Daoy (cell line): Measurements from ENCODE around the gene PNCK. TPM values are rescaled to one million over a fixed set of nuclear protein-coding genes. Genes with fewer than 3 reads are reported as not detected.

Source experiments
- DNase-seq: peaks from one replicate; pipeline ENCODE4 v3.0.0-alpha.2; 2015; ENCODE audit warnings: low read depth
- total RNA-seq: library from RNA; depleted of rRNA; stranded (reverse); fragments of >200 nt; shearing (Covaris generic); gene quantifications from 2 replicates; pipeline ENCODE4 v1.2.3, GENCODE V29; 2014; rRNA removed

Gene PNCK
- total RNA-seq, 1 experiment from 2014 or later: not detected

DNA sequence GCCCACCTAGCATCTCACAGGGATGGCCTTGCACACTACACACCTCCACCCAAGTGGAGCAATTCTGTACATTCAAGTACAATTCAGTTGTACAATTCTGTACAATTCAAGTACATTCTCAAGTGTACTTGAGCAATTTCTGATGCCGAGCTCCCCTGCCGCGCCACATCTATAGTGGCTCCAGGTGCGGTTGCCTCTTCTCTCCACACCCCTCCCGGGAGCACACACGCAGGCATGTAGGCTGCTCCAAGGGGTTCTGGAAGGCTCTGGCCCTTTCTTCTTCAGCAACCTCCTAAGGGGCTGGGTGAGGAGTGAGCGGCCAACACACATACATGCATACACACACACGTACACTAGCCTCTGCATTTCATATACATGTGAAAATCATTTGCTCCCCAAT is 45.5 kb downstream of the PNCK start:
- no peak for DNase-seq

GRCh38 chrX:153627675-153628111 is 45.9 kb downstream of the PNCK start:
- DNase-seq: no peak

DNA sequence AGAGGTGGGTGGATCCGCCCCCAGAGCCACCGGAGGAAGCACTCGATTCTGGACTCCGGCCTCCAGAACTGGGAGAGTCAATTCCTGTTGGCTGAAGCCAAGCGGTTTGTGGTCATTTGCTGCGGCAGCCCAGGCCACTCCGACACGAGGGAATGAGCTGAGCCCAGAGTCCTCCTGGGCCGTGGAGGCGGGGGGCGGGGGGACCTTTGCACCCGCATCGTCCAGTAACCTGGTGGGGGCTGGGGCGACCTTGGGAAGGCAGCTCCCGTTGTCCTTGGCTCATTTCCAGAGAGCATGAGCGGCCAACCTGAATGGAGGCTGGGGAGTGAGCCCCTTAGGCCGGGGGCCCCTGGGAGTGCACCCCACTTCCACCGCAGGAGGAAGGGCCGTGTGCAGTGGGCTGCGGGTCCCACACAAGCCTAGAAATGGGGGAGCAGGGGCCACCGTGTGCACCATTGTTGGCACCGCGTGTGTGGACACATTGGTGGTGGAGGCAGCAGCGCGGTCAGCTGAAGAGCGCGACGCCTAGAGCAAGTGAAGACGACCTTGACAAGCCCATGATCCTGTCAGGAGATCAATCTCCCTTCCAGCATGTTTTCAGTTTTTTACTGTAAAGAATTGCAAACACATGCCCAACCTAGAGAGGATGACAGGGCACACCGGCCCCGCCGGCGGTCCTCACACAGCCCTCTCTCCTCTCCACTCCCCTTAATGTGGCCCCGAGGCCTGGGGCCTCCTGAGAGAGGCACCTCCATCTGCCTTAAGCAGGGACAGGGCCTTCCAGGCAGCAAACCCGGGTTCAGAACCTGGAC is 46.5 kb downstream of the PNCK start:
- no peak for DNase-seq

- DNase-seq: no peak
Measured at GRCh38 chrX:153626025-153626633, 47.5 kb downstream of the PNCK start.

GRCh38 chrX:153625271-153626024 is 48.2 kb downstream of the PNCK start:
- DNase-seq: no peak

DNA sequence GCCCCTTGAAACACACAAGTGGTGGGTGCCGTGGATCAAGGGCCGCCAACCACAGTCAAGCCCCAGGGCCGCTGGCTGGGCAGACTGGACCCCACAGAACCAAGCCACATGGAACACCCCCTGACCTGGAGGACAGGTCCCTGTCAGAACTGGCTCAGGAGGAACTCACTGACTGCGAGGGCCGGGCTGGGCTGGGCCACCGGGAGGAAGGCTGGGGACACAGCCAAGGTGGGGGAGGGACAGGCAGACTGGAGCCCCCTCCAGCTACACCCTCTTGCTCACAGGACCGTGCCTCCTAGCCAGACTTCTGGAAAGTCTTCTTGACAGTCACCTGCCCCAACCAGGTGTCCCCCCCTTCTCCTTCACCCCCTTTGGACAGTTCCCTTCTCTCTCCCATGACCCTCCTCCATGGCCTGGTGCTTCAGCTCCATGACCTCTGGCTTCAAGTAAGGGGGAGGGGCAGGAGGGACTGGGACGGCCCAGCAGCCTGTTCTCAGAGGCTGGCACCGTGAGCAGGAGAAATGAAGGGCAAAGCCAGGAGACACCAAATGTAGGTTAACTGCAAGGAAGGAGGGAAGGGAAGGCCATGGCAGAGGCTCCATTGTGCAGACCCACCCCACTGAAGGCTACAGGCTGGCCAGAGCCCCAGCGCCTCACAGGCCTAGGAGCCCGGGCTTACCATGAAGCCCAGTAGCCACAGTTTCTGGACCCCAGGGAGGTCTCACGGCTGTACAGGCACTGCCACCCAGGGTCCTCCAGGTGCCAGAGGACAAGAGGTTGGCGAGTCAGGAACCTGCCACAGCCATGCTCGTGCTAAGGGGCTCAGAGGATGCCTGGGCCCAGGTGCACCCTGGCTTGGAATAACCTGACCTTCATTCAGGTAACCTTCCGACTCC is 49.2 kb downstream of the PNCK start:
- DNase-seq: no peak

DNA sequence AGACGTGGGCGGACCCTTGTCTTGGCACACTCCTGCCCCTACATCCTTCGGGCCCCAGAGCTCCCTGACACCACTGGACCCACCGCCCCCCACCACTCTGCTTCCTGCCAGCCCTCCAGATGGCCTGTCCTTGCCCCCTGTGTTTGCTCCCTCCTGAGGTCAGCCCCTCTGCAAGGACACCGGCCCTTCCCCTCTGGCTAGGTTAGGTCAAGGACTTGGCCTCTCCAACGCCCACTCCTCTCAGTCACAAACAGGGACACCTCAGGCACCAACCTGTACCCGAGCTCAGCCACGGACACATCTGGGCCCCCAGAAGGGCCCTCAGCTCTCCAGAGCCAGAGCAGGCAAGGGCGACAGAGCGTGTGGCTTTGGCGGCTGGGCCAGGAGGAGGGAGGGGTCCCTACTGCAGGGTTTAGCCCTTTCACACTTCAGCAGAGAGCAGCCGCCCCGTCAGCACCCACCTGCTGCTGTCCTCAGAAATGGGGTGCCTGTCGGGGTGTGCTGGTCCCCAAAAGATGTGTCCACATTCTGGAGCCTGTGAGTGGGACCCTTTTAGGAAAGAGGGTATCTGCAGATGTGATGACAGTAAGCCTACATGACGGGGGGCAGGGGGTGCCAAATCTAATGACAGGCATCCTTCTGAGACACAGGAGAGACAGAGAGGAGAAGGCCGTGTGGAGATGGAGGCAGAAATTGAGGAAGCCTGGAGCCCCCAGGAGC is 50.1 kb downstream of the PNCK start:
- no peak for DNase-seq

DNA sequence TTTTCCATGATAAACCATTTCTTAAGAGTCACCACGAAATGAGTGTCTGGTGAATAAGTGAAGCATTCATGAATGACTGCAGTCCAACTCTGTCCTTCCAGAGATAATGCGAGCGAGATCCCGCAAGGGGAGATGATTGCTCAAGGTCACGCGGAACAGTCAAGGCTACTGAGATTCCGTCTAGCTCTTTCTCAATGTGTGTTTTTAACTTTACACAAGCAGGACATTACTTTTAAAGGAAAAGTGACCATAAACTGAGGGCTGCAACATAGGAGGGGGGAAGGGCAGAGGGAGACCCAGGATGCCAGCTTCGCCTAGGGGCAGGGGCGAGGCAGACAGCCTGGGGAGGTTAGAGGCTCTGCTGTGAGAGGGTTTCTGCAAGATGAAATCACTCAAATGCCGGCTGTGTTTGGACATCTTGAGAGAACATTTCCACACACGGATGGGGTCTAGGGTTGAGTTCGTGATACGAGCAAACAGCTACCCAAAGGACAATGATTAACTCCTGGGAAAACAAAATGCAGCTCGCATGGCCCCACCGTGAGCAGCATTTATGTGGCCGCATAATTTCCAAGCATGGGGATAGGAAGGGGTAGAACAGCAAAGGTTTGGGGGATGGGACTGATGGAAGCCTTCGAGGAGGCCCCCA is 50.8 kb downstream of the PNCK start:
- DNase-seq: no peak

DNA sequence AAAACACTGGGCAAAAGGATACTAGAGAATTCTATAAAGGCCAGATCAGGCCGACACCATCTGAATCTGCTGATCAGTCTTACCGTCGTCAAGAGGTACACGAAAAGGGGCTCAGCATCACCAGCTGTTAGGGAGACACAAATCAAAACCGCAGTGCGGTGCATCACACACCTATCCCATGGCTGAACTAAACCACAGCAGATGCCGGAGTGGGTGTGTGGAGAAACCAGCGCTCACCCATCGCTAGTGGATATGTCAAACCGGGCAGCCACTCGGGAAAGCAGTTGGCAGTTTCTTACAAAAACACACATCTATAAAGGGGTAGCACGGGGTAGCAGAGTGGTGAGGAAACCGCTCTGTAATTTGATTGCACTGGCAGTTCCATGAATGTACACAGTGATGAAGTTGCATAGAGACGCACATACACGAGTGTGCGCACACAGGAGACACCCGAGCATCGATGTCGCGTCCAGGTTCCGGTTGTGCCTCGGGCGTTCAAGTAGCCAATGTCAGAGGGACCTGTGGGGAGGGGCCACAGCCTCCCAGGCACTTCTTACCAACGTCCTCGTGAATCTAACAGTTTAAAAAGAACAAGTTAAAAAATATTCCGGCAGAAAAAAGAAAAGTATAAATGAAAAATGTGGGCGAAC is 51.5 kb downstream of the PNCK start:
- DNase-seq: no peak

DNA sequence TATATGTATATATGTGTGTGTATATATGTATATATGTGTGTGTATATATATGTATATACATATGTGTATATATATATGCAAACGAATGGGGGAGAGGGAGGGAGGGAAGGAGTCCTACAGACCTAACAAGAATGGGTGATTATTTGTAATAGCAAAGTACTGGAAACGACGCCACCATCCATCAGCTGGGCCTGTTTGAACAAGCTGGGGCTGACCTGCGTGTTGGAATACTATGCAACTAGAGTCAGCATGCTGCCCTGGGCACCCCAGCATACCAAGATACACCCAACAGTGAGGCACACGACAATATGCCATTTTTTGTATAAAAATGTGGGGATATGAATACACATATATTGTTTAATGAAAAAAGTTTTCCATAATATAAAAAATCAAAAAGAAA is 53.0 kb downstream of the PNCK start:
- DNase-seq: no peak

Other genes starting within 250 kb of the PNCK start
- gene TREX2, start 227.8 kb downstream of the PNCK start, total RNA-seq: 1.3 TPM in 1 of 2 replicates, not detected in the other
- 35.7 and 58.0 TPM in 2 replicates for gene HAUS7, start 203.2 kb downstream of the PNCK start, total RNA-seq
- 3.7 and 5.7 TPM in 2 replicates for gene BGN, start 178.8 kb downstream of the PNCK start, total RNA-seq
- not detected in 2 replicates for gene ATP2B3, start 156.2 kb downstream of the PNCK start, total RNA-seq
- 37.3 and 41.5 TPM in 2 replicates for gene CCNQ, start 74.7 kb downstream of the PNCK start, total RNA-seq
- gene DUSP9, start 26.6 kb downstream of the PNCK start, total RNA-seq: 10.2 and 16.4 TPM in 2 replicates
- gene SLC6A8, start 14.1 kb upstream of the PNCK start, total RNA-seq: 6.3 and 7.5 TPM in 2 replicates
- gene BCAP31, start 50.6 kb upstream of the PNCK start, total RNA-seq: 146 and 203 TPM in 2 replicates
- 4.8 and 5.0 TPM in 2 replicates for gene ABCD1, start 51.0 kb upstream of the PNCK start, total RNA-seq
- gene PLXNB3, start 90.4 kb upstream of the PNCK start, total RNA-seq: 0.97 and 1.0 TPM in 2 replicates
- 0.11 and 0.54 TPM in 2 replicates for gene SRPK3, start 107.2 kb upstream of the PNCK start, total RNA-seq
- gene IDH3G, start 120.6 kb upstream of the PNCK start, total RNA-seq: 36.9 and 41.0 TPM in 2 replicates
- gene SSR4, start 120.9 kb upstream of the PNCK start, total RNA-seq: 81.8 and 107 TPM in 2 replicates
- 5.7 and 7.5 TPM in 2 replicates for gene PDZD4, start 156.7 kb upstream of the PNCK start, total RNA-seq
- 7.4 and 8.3 TPM in 2 replicates for gene L1CAM, start 212.4 kb upstream of the PNCK start, total RNA-seq
- gene AVPR2, start 230.9 kb upstream of the PNCK start, total RNA-seq: 1.1 TPM in 1 of 2 replicates, not detected in the other